Measurements from ENCODE around the gene ERC1.

GRCh38 chr12:1007276-1007675, 16.3 kb downstream of the ERC1 start:
- TF ChIP-seq, protein P1, sequence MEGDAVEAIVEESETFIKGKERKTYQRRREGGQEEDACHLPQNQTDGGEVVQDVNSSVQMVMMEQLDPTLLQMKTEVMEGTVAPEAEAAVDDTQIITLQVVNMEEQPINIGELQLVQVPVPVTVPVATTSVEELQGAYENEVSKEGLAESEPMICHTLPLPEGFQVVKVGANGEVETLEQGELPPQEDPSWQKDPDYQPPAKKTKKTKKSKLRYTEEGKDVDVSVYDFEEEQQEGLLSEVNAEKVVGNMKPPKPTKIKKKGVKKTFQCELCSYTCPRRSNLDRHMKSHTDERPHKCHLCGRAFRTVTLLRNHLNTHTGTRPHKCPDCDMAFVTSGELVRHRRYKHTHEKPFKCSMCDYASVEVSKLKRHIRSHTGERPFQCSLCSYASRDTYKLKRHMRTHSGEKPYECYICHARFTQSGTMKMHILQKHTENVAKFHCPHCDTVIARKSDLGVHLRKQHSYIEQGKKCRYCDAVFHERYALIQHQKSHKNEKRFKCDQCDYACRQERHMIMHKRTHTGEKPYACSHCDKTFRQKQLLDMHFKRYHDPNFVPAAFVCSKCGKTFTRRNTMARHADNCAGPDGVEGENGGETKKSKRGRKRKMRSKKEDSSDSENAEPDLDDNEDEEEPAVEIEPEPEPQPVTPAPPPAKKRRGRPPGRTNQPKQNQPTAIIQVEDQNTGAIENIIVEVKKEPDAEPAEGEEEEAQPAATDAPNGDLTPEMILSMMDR (IDR thresholded peaks at IDR 0.05), result no peak
- no peak for TF ChIP-seq POLR2AphosphoS5 (IDR thresholded peaks at IDR 0.05)
